Measurements from ENCODE around the gene ACSBG1.
"Not testable (repeated sequence)": the region's sequence is repeated elsewhere in the genome, so short reads cannot be mapped to it uniquely, and the experiment has no call there.

ACSBG1 gene

GRCh38 chr15:78164010-78164409 is 70.4 kb downstream of the ACSBG1 start:
- no peak for DNase-seq (ENCODE audit: low read depth)

- DNase-seq (ENCODE audit: low read depth), result no peak
Measured at GRCh38 chr15:78162038-78162437, 72.3 kb downstream of the ACSBG1 start.

- DNase-seq (ENCODE audit: low read depth), result no peak
Measured at GRCh38 chr15:78159395-78159794, 75.0 kb downstream of the ACSBG1 start.

GRCh38 chr15:78157203-78157602 is 77.2 kb downstream of the ACSBG1 start:
- no peak for DNase-seq (ENCODE audit: low read depth)

- no peak for DNase-seq (ENCODE audit: low read depth)
Measured at GRCh38 chr15:78156653-78157052, 77.7 kb downstream of the ACSBG1 start.

GRCh38 chr15:78155355-78155939 is 78.9 kb downstream of the ACSBG1 start:
- no peak for DNase-seq (ENCODE audit: low read depth)

GRCh38 chr15:78154955-78155354 is 79.4 kb downstream of the ACSBG1 start:
- no peak for DNase-seq (ENCODE audit: low read depth)

- DNase-seq (ENCODE audit: low read depth), result not testable (repeated sequence)
Measured at GRCh38 chr15:78151075-78151474, 83.3 kb downstream of the ACSBG1 start.

GRCh38 chr15:78149805-78150751 is 84.3 kb downstream of the ACSBG1 start:
- DNase-seq (ENCODE audit: low read depth), result no peak

- peak; percentile 79 for DNase-seq (ENCODE audit: low read depth)
Measured at GRCh38 chr15:78149068-78149804, 85.1 kb downstream of the ACSBG1 start, which contains the start of gene IDH3A. TSS of gene IDH3A (plus strand) at chr15:78149362. CDS start at chr15:78149404, 42 bp downstream.

GRCh38 chr15:78148392-78149067 is 85.8 kb downstream of the ACSBG1 start:
- no peak for DNase-seq (ENCODE audit: low read depth)

- no peak for DNase-seq (ENCODE audit: low read depth)
Measured at GRCh38 chr15:78147566-78147965, 86.8 kb downstream of the ACSBG1 start.

- DNase-seq (ENCODE audit: low read depth), result no peak
Measured at GRCh38 chr15:78146425-78147154, 87.8 kb downstream of the ACSBG1 start.

- DNase-seq (ENCODE audit: low read depth), result no peak
Measured at GRCh38 chr15:78142332-78142731, 92.0 kb downstream of the ACSBG1 start.

- no peak for DNase-seq (ENCODE audit: low read depth)
Measured at GRCh38 chr15:78140292-78140691, 94.1 kb downstream of the ACSBG1 start.

GRCh38 chr15:78139578-78139977 is 94.8 kb downstream of the ACSBG1 start:
- DNase-seq (ENCODE audit: low read depth), result no peak

GRCh38 chr15:78133801-78134200 is 100.6 kb downstream of the ACSBG1 start:
- DNase-seq (ENCODE audit: low read depth), result no peak

- no peak for DNase-seq (ENCODE audit: low read depth)
Measured at GRCh38 chr15:78131295-78132061, 102.9 kb downstream of the ACSBG1 start, which contains the start of gene CIB2. TSS of gene CIB2 (minus strand) at chr15:78131445. CDS start at chr15:78131215, 230 bp downstream.

GRCh38 chr15:78130466-78131294 is 103.7 kb downstream of the ACSBG1 start:
- DNase-seq (ENCODE audit: low read depth), result no peak
